Keratinocyte (primary cell): ENCODE results near the gene GRM3. TPM values are rescaled to one million over a fixed set of nuclear protein-coding genes. Genes with fewer than 3 reads are reported as not detected.

ENCODE experiments used
- DNase-seq: peaks from one replicate; pipeline ENCODE4 v3.0.0-alpha.2; 2011; ENCODE audit warnings: low read depth, missing footprints, low spot score
- FAIRE-seq: peaks from 2 replicates; lab custom pipeline; 2011; peaks lifted over from hg19 to GRCh38; lab: Jason Lieb, UNC
- H2AFZ ChIP-seq: 2 replicates; pipeline ENCODE4 v1.6.0; 2012; ENCODE audit warnings: low read length, control low read depth, inconsistent platforms; ENCODE audit not compliant: control insufficient read depth
- H3K27ac ChIP-seq: 2 replicates; pipeline ENCODE4 v1.5.1; 2011; ENCODE audit warnings: low read length; ENCODE audit not compliant: control insufficient read depth, insufficient read depth
- H3K27me3 ChIP-seq: 3 replicates; pipeline ENCODE4 v1.6.0; 2011; ENCODE audit warnings: low read length; ENCODE audit not compliant: control insufficient read depth, insufficient read depth; ENCODE audit errors: extremely low read depth
- H3K36me3 ChIP-seq, 2 experiments: 2 replicates in 1 of 2; 3 replicates in 1 of 2; pipeline ENCODE4 v1.5.1; 2011; ENCODE audit warnings: low read length in 2 of 2, mild to moderate bottlenecking in 1 of 2; ENCODE audit not compliant: control insufficient read depth in 2 of 2, insufficient read depth in 2 of 2; ENCODE audit errors: extremely low read depth in 1 of 2
- H3K4me1 ChIP-seq: 3 replicates; pipeline ENCODE4 v1.5.1; 2011; ENCODE audit warnings: low read length; ENCODE audit not compliant: control insufficient read depth, insufficient read depth; ENCODE audit errors: extremely low read depth
- H3K4me2 ChIP-seq: 3 replicates; pipeline ENCODE4 v1.6.0; 2011; ENCODE audit warnings: low read depth, low read length; ENCODE audit not compliant: control insufficient read depth, insufficient read depth; ENCODE audit errors: extremely low read depth
- H3K4me3 ChIP-seq, 3 experiments: fragments of 200-600 bp in 1 of 3; sonication (generic) in 1 of 3; 2 replicates in 2 of 3; 3 replicates in 1 of 3; pipeline ENCODE4 v1.5.1; 2011 to 2016; ENCODE audit warnings: low read length in 3 of 3, mild to moderate bottlenecking in 3 of 3, control low read depth in 2 of 3, inconsistent platforms in 1 of 3, low read depth in 1 of 3, mixed read lengths in 1 of 3, mixed run types in 1 of 3, moderate library complexity in 1 of 3; ENCODE audit not compliant: control insufficient read depth in 2 of 3, insufficient read depth in 2 of 3; ENCODE audit errors: extremely low read depth in 1 of 3
- H3K79me2 ChIP-seq: 2 replicates; pipeline ENCODE4 v1.6.0; 2012; ENCODE audit warnings: low read length; ENCODE audit not compliant: control insufficient read depth, insufficient read depth
- H3K9ac ChIP-seq: 3 replicates; pipeline ENCODE4 v1.6.0; 2011; ENCODE audit warnings: low read length; ENCODE audit not compliant: control insufficient read depth, insufficient read depth; ENCODE audit errors: extremely low read depth
- H3K9me1 ChIP-seq: 3 replicates; pipeline ENCODE4 v1.6.0; 2011; ENCODE audit warnings: low read length; ENCODE audit not compliant: control insufficient read depth, insufficient read depth; ENCODE audit errors: extremely low read depth
- H3K9me3 ChIP-seq: 2 replicates; pipeline ENCODE4 v1.5.1; 2012; ENCODE audit warnings: low read depth, low read length; ENCODE audit not compliant: control insufficient read depth
- H4K20me1 ChIP-seq: 3 replicates; pipeline ENCODE4 v1.6.0; 2011; ENCODE audit warnings: low read length; ENCODE audit not compliant: control insufficient read depth, insufficient read depth; ENCODE audit errors: extremely low read depth
- CTCF ChIP-seq, 3 experiments: IDR thresholded peaks in 1 of 3; conservative IDR thresholded peaks in 1 of 3; optimal IDR thresholded peaks in 1 of 3; 2 replicates in 2 of 3; 3 replicates in 1 of 3; pipeline versions ENCODE3 to v1.5.1; 2011; ENCODE audit warnings: low read length in 3 of 3, mild to moderate bottlenecking in 3 of 3, moderate library complexity in 2 of 3, control low read depth in 1 of 3, inconsistent platforms in 1 of 3; ENCODE audit not compliant: insufficient read depth in 2 of 3; ENCODE audit errors: extremely low read depth in 1 of 3
- EZH2 ChIP-seq: IDR thresholded peaks from one replicate; pipeline ENCODE4 v1.6.1; 2012; ENCODE audit warnings: inconsistent platforms, mild to moderate bottlenecking, low read length, moderate library complexity
- dilution Hi-C: fragments of 300-500 bp; cut with MboI; formaldehyde crosslinking; loops from one replicate; pipeline ENCODE4 v1.7.0; 2020; ENCODE audit warnings: low sequenced_read_pairs; ENCODE audit not compliant: extremely low pct_ligation_motif_present
- polyA plus RNA-seq, 5 experiments: library from polyadenylated mRNA; depleted of rRNA in 3 of 5; stranded (reverse) in 3 of 5; stranded (forward) in 1 of 5; unstranded in 1 of 5; fragments of >200 nt; gene quantifications; 1 replicate in 1 of 5; 2 replicates in 3 of 5; 3 replicates in 1 of 5; pipeline versions ENCODE4 v1.2.1 to v1.2.3, GENCODE V29; 2011 to 2012; ENCODE audit warnings: missing spikeins in 2 of 5, low read depth in 1 of 5, low replicate concordance in 1 of 5

The GRM3 gene
- polyA plus RNA-seq, 1 donor (not counting 4 experiments of a cell fraction or from before 2014, with no cell fraction given) = not detected

- no peaks in the 10 kb centered on the region for H3K9me3 ChIP-seq
- H3K9ac ChIP-seq = no peak overlapping the region
- DNase-seq = no peak
- H3K27ac ChIP-seq = no peak overlapping the region
- H3K27me3 ChIP-seq = no peaks in the 10 kb centered on the region
- no peaks in the 10 kb centered on the region for H3K4me1 ChIP-seq
- no peaks in the 10 kb centered on the region for H4K20me1 ChIP-seq
- no peak overlapping the region for H2AFZ ChIP-seq
- dilution Hi-C loops = no loop called here
- no peaks in the 10 kb centered on the region for H3K79me2 ChIP-seq
- no peak for TF ChIP-seq EZH2
- TF ChIP-seq CTCF (optimal IDR thresholded peaks at IDR 0.05 in 1 of 3, IDR thresholded peaks at IDR 0.05 in 1 of 3, conservative IDR thresholded peaks at IDR 0.05 in 1 of 3; ENCODE audit: extremely low read depth in 1 of 3, insufficient read depth in 2 of 3, low read length in 3 of 3) = no peak
- no peaks in the 10 kb centered on the region for H3K36me3 ChIP-seq
- FAIRE-seq = no peak
- no peak overlapping the region for H3K4me2 ChIP-seq
- no peaks in the 10 kb centered on the region for H3K9me1 ChIP-seq
- H3K4me3 ChIP-seq = no peak overlapping the region
Measured at GRCh38 chr7:86851566-86851965, 207.9 kb downstream of the GRM3 start.

- dilution Hi-C loops = no loop called here
Measured at GRCh38 chr7:86863452-86863851, 219.7 kb downstream of the GRM3 start.

More at GRCh38 chr7:86863452-86863851, 219.7 kb downstream of the GRM3 start:
- Histone ChIP-seq H3K4me3 (no peak overlapping the region), H4K20me1 (no peaks in the 10 kb centered on the region), H3K9me1 (no peaks in the 10 kb centered on the region), H3K27me3 (no peaks in the 10 kb centered on the region), H3K36me3 (no peaks in the 10 kb centered on the region), H2AFZ (no peak overlapping the region), H3K27ac (no peak overlapping the region), H3K9me3 (no peaks in the 10 kb centered on the region), H3K79me2 (no peaks in the 10 kb centered on the region), H3K4me2 (no peak overlapping the region), H3K9ac (no peak overlapping the region), H3K4me1 (no peaks in the 10 kb centered on the region)
- DNase-seq (no peak), FAIRE-seq (no peak)
- TF ChIP-seq CTCF (optimal IDR thresholded peaks at IDR 0.05 in 1 of 3, IDR thresholded peaks at IDR 0.05 in 1 of 3, conservative IDR thresholded peaks at IDR 0.05 in 1 of 3; ENCODE audit: extremely low read depth in 1 of 3, insufficient read depth in 2 of 3, low read length in 3 of 3) (no peak), EZH2 (no peak)
